Measurements from ENCODE around the gene TCN2. TPM values are rescaled to one million over a fixed set of nuclear protein-coding genes. Genes with fewer than 3 reads are reported as not detected.

The TCN2 gene
- total and polyA plus RNA-seq, 10 of the 15 experiments (the other 5 are each of a cell fraction or from before 2014, with no cell fraction given): 5.4 to 21.8 (median 11.0) TPM

- intact Hi-C loops (cut with micrococcal nuclease; ENCODE audit: unreplicated experiment): loop anchor here (5.0 kb wide), 1 partner anchor 156 kb away; no protein-coding TSS in a partner anchor
- Histone ChIP-seq H3K9ac (ENCODE audit: control insufficient read depth, insufficient read depth, low read length) (no peak overlapping the region), H4K20me1 (ENCODE audit: control insufficient read depth, insufficient read depth) (no peaks in the 10 kb centered on the region), H3K9me3 (replicated peaks; ENCODE audit: control insufficient read depth, insufficient read depth, low read length) (no peaks in the 10 kb centered on the region), H3K4me1 (ENCODE audit: control insufficient read depth, insufficient read depth, low read length) (peaks cover 33% of the 10 kb centered on the region), H3K36me3 (ENCODE audit: control insufficient read depth in 2 of 2, insufficient read depth in 2 of 2, low read length in 1 of 2) (no peaks in the 10 kb centered on the region), H3K4me3 (no peak overlapping the region), H2AFZ (ENCODE audit: control insufficient read depth, low read depth, low read length) (no peak overlapping the region), H3K27me3 (replicated peaks in 1 of 2; ENCODE audit: control insufficient read depth in 2 of 2, insufficient read depth in 2 of 2, low read length in 1 of 2) (no peaks in the 10 kb centered on the region), H3K4me2 (ENCODE audit: control insufficient read depth, insufficient read depth) (no peak overlapping the region), H3K27ac (ENCODE audit: control insufficient read depth, insufficient read depth) (no peak overlapping the region), H3K79me2 (ENCODE audit: control insufficient read depth, insufficient read depth, low read length) (no peaks in the 10 kb centered on the region)
- BruUV-seq (replicated peaks): no TSS peak
- ChIA-PET POLR2A (interaction anchor here (1.5 kb wide), 1 partner anchor 12 kb away, joined by 4 read pairs; the partner anchor contains the start of gene PES1), SMC1A (ENCODE audit: uncharacterized antibody, unreplicated experiment) (interaction anchor here (1.5 kb wide), 1 partner anchor 158 kb away, joined by 5 read pairs; no protein-coding TSS in a partner anchor), CTCF (interaction anchor here (0.7 to 4.4 kb wide), 9 partner anchors 8 to 316 kb away, joined by 3 to 45 read pairs (median 3); partner anchors contain the start of genes DUSP18 and PES1), RAD21 (ENCODE audit: unreplicated experiment) (interaction anchor here (0.7 kb wide), 1 partner anchor 213 kb away, joined by 3 read pairs; no protein-coding TSS in a partner anchor)
- ATAC-seq (no peak), FAIRE-seq (no peak), DNase-seq (ENCODE audit: low read depth, low spot score) (no peak)
- 43% methylated on average over 3 of the region's 3 CpGs for WGBS (ENCODE audit: insufficient coverage, insufficient replicate concordance, low lambda C conversion rate, missing lambda C conversion rate)
- in situ Hi-C loops (cut with MboI): no loop called here
- no peak for TF ChIP-seq NFYB (IDR thresholded peaks at IDR 0.05; ENCODE audit: insufficient read depth, low read depth, low read length)
- no peak for TF ChIP-seq NR2C1 (IDR thresholded peaks at IDR 0.05)
Measured at GRCh38 chr22:30603801-30604200, 3.2 kb upstream of the TCN2 start.

GRCh38 chr22:30604723-30605122 is 2.3 kb upstream of the TCN2 start:
- RAD21 ChIA-PET (ENCODE audit: unreplicated experiment): interaction anchor here (0.7 kb wide), 1 partner anchor 214 kb away, joined by 3 read pairs; no protein-coding TSS in a partner anchor
- SMC1A ChIA-PET (ENCODE audit: uncharacterized antibody, unreplicated experiment): interaction anchor here (0.6 to 1.8 kb wide), 4 partner anchors 12 to 315 kb away, joined by 4 to 5 read pairs (median 4); no protein-coding TSS in a partner anchor
- CTCF ChIA-PET: interaction anchor here (0.7 to 4.4 kb wide), 8 partner anchors 9 to 317 kb away, joined by 3 to 45 read pairs (median 4); partner anchors contain the start of genes DUSP18 and PES1

More at GRCh38 chr22:30604723-30605122, 2.3 kb upstream of the TCN2 start:
- ATAC-seq: no peak
- WGBS (ENCODE audit: insufficient coverage, insufficient replicate concordance, low lambda C conversion rate, missing lambda C conversion rate): 66% methylated on average over 2 of the region's 2 CpGs
- no peak for DNase-seq (ENCODE audit: low read depth, low spot score)
- FAIRE-seq: no peak
- Histone ChIP-seq H3K4me2 (ENCODE audit: control insufficient read depth, insufficient read depth) (no peak overlapping the region), H3K27ac (ENCODE audit: control insufficient read depth, insufficient read depth) (no peak overlapping the region), H4K20me1 (ENCODE audit: control insufficient read depth, insufficient read depth) (no peaks in the 10 kb centered on the region), H3K9ac (ENCODE audit: control insufficient read depth, insufficient read depth, low read length) (no peak overlapping the region), H3K79me2 (ENCODE audit: control insufficient read depth, insufficient read depth, low read length) (no peaks in the 10 kb centered on the region), H3K36me3 (ENCODE audit: control insufficient read depth in 2 of 2, insufficient read depth in 2 of 2, low read length in 1 of 2) (no peaks in the 10 kb centered on the region), H3K27me3 (replicated peaks in 1 of 2; ENCODE audit: control insufficient read depth in 2 of 2, insufficient read depth in 2 of 2, low read length in 1 of 2) (no peaks in the 10 kb centered on the region), H3K9me3 (replicated peaks; ENCODE audit: control insufficient read depth, insufficient read depth, low read length) (no peaks in the 10 kb centered on the region), H3K4me3 (no peak overlapping the region), H2AFZ (ENCODE audit: control insufficient read depth, low read depth, low read length) (no peak overlapping the region), H3K4me1 (ENCODE audit: control insufficient read depth, insufficient read depth, low read length) (peaks cover 41% of the 10 kb centered on the region)
- intact Hi-C loops (cut with micrococcal nuclease; ENCODE audit: unreplicated experiment): loop anchor here (1.0 to 5.0 kb wide), 2 partner anchors 151 to 157 kb away; no protein-coding TSS in a partner anchor
- in situ Hi-C loops (cut with MboI): no loop called here
- BruUV-seq (replicated peaks): no TSS peak
- TF ChIP-seq ATF7 (IDR thresholded peaks at IDR 0.05; ENCODE audit: low read depth) (peak; percentile 38; the same call in 1 of the 2 replicates), CHD2 (IDR thresholded peaks at IDR 0.05; ENCODE audit: borderline replicate concordance, low read depth, low read length) (no peak)
- POLR2A ChIA-PET: interaction anchor here (0.9 to 1.5 kb wide), 2 partner anchors 13 to 162 kb away, joined by 3 to 4 read pairs; partner anchors contain the start of gene PES1

Data from GM12878 (cell line).